Loucy (cell line): ENCODE measurements around the gene NR1H3.

Experiments used
- EZH2phosphoT487 ChIP-seq: fragments of 200-600 bp; IDR thresholded peaks from 2 replicates; pipeline ENCODE4 v1.6.1; 2018; ENCODE audit warnings: antibody characterized with exemption, mild to moderate bottlenecking, moderate library complexity, borderline replicate concordance
- TF ChIP-seq, protein P1 (sequence below): fragments of 200-600 bp; sonication (generic); conservative IDR thresholded peaks from 2 replicates; pipeline ENCODE4 v1.5.1; 2014; ENCODE audit warnings: mild to moderate bottlenecking, antibody characterized with exemption, low read length

DNA sequence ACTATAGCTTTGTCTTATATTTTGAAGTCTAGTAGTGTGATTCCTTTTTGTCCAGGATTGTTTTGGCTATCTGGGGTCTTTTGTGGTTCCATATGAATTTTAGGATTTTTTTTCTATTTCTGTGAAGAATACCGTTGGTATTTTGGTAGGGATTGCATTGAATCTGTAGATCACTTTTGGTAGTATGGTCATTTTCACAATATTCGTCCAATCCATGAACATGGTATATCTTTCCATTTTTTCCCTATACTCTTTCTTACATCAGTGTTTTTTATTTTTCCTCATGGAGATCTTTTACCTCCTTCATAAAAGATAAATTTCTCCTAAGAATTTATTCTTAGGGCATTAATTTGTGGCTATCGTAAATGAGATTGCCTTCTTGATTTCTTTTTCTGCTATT lies 41.3 kb downstream of the NR1H3 start:
- TF ChIP-seq, protein P1, sequence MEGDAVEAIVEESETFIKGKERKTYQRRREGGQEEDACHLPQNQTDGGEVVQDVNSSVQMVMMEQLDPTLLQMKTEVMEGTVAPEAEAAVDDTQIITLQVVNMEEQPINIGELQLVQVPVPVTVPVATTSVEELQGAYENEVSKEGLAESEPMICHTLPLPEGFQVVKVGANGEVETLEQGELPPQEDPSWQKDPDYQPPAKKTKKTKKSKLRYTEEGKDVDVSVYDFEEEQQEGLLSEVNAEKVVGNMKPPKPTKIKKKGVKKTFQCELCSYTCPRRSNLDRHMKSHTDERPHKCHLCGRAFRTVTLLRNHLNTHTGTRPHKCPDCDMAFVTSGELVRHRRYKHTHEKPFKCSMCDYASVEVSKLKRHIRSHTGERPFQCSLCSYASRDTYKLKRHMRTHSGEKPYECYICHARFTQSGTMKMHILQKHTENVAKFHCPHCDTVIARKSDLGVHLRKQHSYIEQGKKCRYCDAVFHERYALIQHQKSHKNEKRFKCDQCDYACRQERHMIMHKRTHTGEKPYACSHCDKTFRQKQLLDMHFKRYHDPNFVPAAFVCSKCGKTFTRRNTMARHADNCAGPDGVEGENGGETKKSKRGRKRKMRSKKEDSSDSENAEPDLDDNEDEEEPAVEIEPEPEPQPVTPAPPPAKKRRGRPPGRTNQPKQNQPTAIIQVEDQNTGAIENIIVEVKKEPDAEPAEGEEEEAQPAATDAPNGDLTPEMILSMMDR: no peak
- TF ChIP-seq EZH2phosphoT487: no peak
